HUDEP-2 (cell line): ENCODE results near the gene TOX2.

Source experiments
- DNase-seq, 76 experiments: peaks; one replicate each; lab custom pipeline; 2025; ENCODE audit not compliant: unreplicated experiment in 76 of 76; lab: John Stamatoyannopoulos, UW

The TOX2 gene

GRCh38 chr20:44016525-44016924, 101.9 kb downstream of the TOX2 start:
- DNase-seq: no peak

- DNase-seq: no peak
Observed at GRCh38 chr20:44017211-44017610, 102.6 kb downstream of the TOX2 start.

- no peak for DNase-seq
Observed at GRCh38 chr20:44017905-44018258, 103.2 kb downstream of the TOX2 start.

- DNase-seq: no peak
Observed at GRCh38 chr20:44018259-44018941, 103.7 kb downstream of the TOX2 start.

- DNase-seq: no peak
Observed at GRCh38 chr20:44018942-44019637, 104.4 kb downstream of the TOX2 start.

- no peak for DNase-seq
Observed at GRCh38 chr20:44019638-44020335, 105.1 kb downstream of the TOX2 start.

- DNase-seq: no peak
Observed at GRCh38 chr20:44020406-44021148, 105.9 kb downstream of the TOX2 start.

GRCh38 chr20:44021186-44021585, 106.5 kb downstream of the TOX2 start:
- DNase-seq: no peak

GRCh38 chr20:44021900-44022299, 107.2 kb downstream of the TOX2 start:
- no peak for DNase-seq

GRCh38 chr20:44022464-44022863, 107.8 kb downstream of the TOX2 start:
- no peak for DNase-seq

- no peak for DNase-seq
Observed at GRCh38 chr20:44023515-44024371, 109.1 kb downstream of the TOX2 start.

- no peak for DNase-seq
Observed at GRCh38 chr20:44024820-44025580, 110.3 kb downstream of the TOX2 start.

- no peak for DNase-seq
Observed at GRCh38 chr20:44025756-44026155, 111.1 kb downstream of the TOX2 start.

- DNase-seq: no peak
Observed at GRCh38 chr20:44026647-44027342, 112.1 kb downstream of the TOX2 start.

GRCh38 chr20:44027343-44028002, 112.8 kb downstream of the TOX2 start:
- no peak for DNase-seq

- DNase-seq: no peak
Observed at GRCh38 chr20:44028003-44028730, 113.5 kb downstream of the TOX2 start.

GRCh38 chr20:44028868-44029847, 114.5 kb downstream of the TOX2 start:
- no peak for DNase-seq
